ENCODE data around the gene KLHL30.

KLHL30 gene

DNA sequence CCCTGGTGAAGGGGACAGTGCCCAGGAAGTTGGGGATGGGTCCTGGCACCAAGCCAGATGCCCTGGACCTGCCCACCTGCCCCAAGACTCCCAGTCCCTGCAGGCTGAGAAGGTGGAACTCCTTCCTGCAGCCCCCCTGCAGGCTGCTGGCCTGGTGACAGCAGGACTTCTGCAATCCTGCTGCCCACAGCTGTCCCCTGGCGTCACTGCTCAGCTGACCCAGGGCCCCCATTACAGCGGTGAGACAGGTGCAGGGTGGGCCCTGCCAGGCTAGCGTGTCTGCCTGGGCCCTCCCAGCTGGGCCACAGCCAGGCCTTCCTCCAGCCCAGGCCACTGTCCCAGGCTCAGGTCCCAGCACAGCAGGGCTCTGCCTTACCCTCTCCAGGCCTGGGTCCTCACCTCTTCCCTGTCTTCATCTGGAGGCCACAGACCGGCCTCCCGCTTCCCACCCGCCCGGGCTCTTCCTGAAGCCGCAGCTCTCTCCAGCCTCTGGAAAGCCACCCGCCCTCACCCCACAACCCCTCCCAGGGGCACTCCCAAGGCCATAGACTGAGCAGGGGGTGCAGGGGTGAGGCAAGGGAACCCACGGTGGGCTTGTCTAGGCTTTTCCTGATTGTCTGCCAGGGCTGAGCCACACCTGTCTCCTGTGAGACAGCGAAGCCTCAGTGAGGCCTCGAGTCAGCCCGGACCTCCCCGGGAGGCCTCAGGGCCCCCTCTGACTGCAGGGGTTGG lies 11.5 kb downstream of the KLHL30 start:
- TF ChIP-seq CEBPB (IDR thresholded peaks at IDR 0.05) (peak; percentile 57), CREB1 (IDR thresholded peaks at IDR 0.05; ENCODE audit: low read depth) (no peak), YY1 (IDR thresholded peaks at IDR 0.05; ENCODE audit: low read depth) (peak; percentile 35; the same call in 1 of the 2 replicates), NFIC (IDR thresholded peaks at IDR 0.05) (peak; percentile 88), FOXM1 (IDR thresholded peaks at IDR 0.05; ENCODE audit: borderline replicate concordance, low read depth) (peak; percentile 44; the same call in 1 of the 2 replicates), TAF1 (IDR thresholded peaks at IDR 0.05; ENCODE audit: low read depth) (no peak; the same call in 1 of the 2 replicates), EGR1 (IDR thresholded peaks at IDR 0.05) (no peak), EP300 (IDR thresholded peaks at IDR 0.05; ENCODE audit: borderline replicate concordance) (peak; percentile 77), RAD21 (IDR thresholded peaks at IDR 0.05; ENCODE audit: low read depth) (no peak), ZBTB7A (IDR thresholded peaks at IDR 0.05; ENCODE audit: low read depth) (0 out of 2 replicates have a peak, but pooled peaks have one; percentile 62), TCF12 (IDR thresholded peaks at IDR 0.05; ENCODE audit: low read depth) (peak; percentile 94), TEAD4 (IDR thresholded peaks at IDR 0.05) (peak; percentile 61)
- TF ChIP-seq, protein P1, sequence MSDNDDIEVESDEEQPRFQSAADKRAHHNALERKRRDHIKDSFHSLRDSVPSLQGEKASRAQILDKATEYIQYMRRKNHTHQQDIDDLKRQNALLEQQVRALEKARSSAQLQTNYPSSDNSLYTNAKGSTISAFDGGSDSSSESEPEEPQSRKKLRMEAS (IDR thresholded peaks at IDR 0.05) = peak; percentile 39; the same call in 1 of the 2 replicates
- TF ChIP-seq, protein P2, sequence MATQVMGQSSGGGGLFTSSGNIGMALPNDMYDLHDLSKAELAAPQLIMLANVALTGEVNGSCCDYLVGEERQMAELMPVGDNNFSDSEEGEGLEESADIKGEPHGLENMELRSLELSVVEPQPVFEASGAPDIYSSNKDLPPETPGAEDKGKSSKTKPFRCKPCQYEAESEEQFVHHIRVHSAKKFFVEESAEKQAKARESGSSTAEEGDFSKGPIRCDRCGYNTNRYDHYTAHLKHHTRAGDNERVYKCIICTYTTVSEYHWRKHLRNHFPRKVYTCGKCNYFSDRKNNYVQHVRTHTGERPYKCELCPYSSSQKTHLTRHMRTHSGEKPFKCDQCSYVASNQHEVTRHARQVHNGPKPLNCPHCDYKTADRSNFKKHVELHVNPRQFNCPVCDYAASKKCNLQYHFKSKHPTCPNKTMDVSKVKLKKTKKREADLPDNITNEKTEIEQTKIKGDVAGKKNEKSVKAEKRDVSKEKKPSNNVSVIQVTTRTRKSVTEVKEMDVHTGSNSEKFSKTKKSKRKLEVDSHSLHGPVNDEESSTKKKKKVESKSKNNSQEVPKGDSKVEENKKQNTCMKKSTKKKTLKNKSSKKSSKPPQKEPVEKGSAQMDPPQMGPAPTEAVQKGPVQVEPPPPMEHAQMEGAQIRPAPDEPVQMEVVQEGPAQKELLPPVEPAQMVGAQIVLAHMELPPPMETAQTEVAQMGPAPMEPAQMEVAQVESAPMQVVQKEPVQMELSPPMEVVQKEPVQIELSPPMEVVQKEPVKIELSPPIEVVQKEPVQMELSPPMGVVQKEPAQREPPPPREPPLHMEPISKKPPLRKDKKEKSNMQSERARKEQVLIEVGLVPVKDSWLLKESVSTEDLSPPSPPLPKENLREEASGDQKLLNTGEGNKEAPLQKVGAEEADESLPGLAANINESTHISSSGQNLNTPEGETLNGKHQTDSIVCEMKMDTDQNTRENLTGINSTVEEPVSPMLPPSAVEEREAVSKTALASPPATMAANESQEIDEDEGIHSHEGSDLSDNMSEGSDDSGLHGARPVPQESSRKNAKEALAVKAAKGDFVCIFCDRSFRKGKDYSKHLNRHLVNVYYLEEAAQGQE (IDR thresholded peaks at IDR 0.05; ENCODE audit: low read depth) = no peak
- TF ChIP-seq, protein P3, sequence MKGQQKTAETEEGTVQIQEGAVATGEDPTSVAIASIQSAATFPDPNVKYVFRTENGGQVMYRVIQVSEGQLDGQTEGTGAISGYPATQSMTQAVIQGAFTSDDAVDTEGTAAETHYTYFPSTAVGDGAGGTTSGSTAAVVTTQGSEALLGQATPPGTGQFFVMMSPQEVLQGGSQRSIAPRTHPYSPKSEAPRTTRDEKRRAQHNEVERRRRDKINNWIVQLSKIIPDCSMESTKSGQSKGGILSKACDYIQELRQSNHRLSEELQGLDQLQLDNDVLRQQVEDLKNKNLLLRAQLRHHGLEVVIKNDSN (IDR thresholded peaks at IDR 0.05) = peak; percentile 76

DNA sequence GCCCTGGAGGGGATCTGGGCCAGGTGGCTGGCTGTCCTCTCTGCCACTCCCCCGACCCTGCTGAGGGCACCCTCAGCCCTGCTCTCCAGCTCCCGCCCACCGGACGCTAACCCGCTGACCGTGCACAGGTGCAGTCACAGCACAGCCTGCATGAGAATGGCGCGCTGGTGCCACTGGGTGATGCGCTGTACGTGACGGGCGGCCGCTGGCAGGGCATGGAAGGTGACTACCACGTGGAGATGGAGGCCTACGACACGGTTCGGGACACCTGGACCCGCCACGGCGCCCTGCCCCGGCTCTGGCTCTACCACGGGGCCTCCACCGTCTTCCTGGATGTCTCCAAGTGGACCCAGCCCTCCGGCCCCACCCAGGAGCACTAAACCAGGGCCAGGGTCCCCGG lies 12.2 kb downstream of the KLHL30 start:
- TF ChIP-seq EGR1 (IDR thresholded peaks at IDR 0.05) (no peak), ZBTB7A (IDR thresholded peaks at IDR 0.05; ENCODE audit: low read depth) (no peak)

DNA sequence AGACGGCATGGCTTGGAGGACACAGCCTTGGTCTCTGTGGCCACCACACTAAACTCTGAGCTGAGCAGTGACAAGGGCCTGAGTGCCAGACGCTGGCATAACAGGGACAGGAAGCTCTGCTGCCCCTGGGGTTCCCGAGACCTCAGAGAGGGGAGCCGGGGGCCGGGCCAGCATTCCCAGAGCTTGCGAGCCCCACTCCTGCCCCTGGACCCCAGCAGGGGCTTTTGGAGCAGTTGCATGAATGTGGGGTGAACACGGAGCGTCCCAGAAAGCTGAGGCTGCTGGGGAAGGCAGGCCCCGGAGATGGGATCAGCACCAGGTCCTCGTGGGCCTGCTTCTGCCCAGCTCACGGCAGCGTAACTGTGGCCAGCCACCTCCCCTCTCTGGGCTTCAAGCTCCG lies 12.7 kb downstream of the KLHL30 start:
- 0 out of 2 replicates have a peak, but pooled peaks have one; percentile 29 for TF ChIP-seq ZBTB7A (IDR thresholded peaks at IDR 0.05; ENCODE audit: low read depth)
- no peak for TF ChIP-seq YY1 (IDR thresholded peaks at IDR 0.05; ENCODE audit: low read depth)

DNA sequence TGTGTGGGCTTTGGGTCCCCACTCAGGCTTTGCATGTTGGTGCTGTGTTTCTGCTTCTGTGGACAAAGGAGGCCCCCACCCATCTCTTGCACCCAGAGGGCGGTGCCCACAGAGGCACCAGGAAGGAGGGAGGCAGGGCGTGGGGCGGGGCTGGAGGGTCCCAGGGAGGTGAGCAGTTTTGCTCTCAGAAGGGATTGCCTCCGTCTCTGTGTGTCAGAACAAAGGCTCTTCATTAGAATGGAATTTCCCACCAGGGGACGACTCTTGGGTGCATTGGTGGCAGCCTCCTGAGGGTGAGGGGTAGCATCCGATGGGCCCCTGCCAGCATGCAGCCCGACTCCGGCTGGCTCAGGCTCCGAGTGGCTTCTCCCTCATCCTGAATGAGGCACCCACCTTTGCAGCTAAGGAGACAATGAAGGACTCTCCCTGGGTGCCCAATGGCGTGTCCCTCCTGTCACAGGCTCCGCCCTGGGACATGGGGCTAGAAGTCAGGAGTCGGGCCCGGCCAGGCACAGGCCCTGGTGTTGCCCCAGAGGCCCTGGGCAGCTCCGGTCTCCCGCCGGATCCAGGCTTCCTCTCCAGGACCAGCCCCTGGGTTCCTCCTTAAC lies 13.3 kb downstream of the KLHL30 start:
- no peak for TF ChIP-seq CREB1 (IDR thresholded peaks at IDR 0.05; ENCODE audit: low read depth)
- TF ChIP-seq NFIC (IDR thresholded peaks at IDR 0.05) = no peak
- TF ChIP-seq ZBTB7A (IDR thresholded peaks at IDR 0.05; ENCODE audit: low read depth) = no peak

DNA sequence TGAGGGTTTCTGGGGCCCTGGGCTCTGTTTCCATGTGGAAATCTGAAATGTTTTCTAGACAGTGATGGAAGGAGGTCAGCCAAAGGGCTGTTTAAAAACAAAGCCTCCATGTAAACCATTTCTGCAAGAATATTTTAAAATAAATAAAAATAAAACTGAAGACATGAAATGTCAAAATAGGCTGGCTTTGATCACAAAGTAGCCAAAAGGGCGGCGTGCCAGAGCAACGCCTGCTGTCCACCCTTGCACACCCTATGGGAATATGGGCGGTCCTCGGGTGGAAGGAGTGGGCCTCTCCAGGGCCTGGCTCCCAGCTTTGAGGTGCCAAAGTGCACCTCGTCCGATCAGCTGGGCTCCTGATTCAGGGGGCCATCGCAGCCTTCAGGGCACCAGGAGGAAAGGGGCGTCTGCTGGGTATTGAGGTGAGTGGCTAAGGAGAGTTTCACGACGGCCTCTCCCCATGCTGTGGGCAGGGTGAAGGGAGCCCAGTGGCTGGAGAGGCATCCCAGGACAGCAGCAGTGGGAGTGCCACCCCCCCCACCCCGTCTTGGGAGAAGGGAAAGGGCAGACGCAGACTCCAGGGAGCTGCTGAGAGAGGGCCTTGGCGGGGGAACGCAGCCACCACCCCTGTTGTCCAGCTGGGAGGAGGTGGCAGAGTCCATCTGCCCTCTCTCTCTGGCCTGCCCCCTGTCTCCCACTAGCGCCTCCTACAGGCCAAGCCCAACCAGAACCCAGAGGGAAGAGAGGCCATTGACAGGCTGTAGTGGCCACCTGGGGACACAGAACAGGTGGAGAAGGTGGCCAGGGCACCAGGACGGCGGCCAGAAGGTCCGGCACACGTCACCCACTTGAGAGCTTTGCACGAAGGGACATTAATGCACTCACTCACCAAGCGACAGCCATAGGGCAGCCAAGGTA lies 14.6 kb downstream of the KLHL30 start:
- TF ChIP-seq, protein P1 (IDR thresholded peaks at IDR 0.05) = no peak
- TF ChIP-seq TEAD4 (IDR thresholded peaks at IDR 0.05) (no peak), ZBTB7A (IDR thresholded peaks at IDR 0.05; ENCODE audit: low read depth) (no peak), FOXM1 (IDR thresholded peaks at IDR 0.05; ENCODE audit: borderline replicate concordance, low read depth) (no peak), CEBPB (IDR thresholded peaks at IDR 0.05) (no peak), CREB1 (IDR thresholded peaks at IDR 0.05; ENCODE audit: low read depth) (no peak), YY1 (IDR thresholded peaks at IDR 0.05; ENCODE audit: low read depth) (no peak), NFIC (IDR thresholded peaks at IDR 0.05) (no peak), EP300 (IDR thresholded peaks at IDR 0.05; ENCODE audit: borderline replicate concordance) (no peak), TAF1 (IDR thresholded peaks at IDR 0.05; ENCODE audit: low read depth) (no peak), TCF12 (IDR thresholded peaks at IDR 0.05; ENCODE audit: low read depth) (no peak), EGR1 (IDR thresholded peaks at IDR 0.05) (no peak), RAD21 (IDR thresholded peaks at IDR 0.05; ENCODE audit: low read depth) (no peak)
- TF ChIP-seq, protein P3 (IDR thresholded peaks at IDR 0.05) = no peak
- TF ChIP-seq, protein P2 (IDR thresholded peaks at IDR 0.05; ENCODE audit: low read depth) = no peak

All from Ishikawa (cell line).